ENCODE measurements around the gene MAP3K13.

The MAP3K13 gene

DNA sequence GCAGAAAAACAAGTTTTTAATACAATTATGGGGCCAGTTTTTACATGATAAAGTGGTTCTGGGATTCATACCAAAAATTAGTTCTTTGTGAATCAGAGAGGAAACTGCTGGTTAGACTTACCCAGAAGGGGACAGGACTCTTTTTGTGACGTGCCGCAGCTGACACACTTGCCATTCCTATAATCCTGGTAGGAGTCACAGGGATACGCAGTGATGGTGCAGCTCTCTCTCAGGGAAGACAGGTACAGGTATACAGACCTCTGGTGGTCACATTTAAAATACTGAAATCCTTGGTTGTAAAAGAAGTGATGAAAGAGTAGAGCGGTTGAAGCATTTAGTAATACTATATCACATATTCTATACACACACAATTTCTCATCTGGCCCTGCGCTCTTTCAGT, 156.1 kb downstream of the MAP3K13 start:
- DNase-seq: no peak

DNA sequence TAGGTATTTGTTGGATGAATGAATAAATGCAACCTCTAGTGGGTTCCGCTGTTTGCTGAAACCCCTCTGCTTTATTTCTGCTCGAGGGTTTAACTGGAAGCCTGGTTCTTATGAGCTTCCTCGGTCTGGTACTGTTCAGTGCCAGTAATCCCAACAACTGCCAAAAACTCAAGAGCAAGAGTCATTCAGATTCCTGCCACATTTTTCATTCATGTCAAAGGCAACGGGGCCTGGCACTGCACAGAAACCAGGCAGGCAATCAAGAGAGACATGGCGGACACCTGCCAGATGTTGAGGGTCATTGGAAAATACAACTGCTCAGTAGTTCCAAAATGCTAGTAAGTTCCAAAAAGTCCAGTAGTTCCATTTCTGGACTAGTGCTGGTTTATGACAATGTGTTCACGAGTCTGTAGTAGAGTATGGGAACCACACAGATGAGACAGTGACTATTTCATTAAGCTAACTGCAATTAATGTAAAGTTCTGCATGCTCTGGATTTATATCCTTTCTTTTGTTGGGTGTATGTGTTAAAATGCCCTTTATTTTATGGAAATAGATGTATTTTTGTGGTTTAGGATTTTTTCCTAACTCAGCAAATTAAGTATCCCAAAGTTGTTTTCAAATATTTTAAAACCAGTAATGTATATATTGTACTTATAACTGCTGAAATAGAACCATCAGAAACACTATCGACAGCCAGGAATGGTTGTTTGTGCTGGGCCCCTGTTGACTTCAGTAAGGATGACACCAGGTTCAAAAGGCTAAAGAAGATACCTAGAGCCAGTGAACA, 158.6 kb downstream of the MAP3K13 start:
- no peak for DNase-seq

DNA sequence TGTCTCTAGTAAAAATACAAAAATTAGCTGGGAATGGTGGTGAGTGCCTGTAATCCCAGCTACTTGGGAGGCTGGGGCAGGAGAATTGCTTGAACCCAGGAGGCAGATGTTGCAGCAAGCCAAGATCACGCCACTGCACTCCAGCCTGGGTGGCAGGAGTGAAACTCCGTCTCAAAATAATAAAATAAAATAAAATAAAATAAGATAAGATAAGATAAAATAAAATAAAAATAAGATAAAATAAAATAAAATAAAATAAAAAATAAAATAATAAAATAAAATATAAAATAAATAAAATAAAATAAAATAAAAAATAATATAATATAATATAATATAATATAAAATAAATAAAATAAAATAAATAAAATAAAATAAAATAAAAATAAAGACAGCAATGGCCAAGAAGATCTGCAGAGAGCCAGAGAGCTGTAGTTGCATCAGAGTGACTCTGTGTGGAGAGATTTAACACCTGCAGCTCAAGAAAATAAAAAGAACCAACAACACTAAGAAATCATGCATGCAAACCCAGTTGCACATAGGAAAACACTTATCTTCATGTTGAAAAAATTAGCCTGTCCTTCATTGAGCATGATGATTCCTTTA, 163.5 kb downstream of the MAP3K13 start:
- no peak for DNase-seq

DNA sequence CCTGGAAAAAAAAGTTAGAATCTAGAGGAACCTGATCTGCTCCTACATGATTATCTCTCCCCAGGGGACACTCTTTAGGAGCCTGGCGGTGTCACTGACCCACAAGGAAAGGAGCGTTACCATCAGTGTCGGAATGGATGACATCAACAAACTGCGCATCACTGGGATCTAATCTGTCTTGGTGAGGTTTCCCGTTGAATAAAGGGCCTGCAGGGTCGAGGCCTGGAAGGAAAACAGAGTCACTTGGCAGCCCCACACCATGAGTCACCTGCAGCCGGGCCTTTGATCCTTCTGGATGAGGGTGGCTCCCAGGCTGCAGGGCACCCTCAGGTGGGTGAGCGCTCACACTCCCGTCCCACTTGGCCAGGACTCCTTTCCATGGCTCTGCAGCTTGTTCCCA, 164.4 kb downstream of the MAP3K13 start:
- DNase-seq: no peak

DNA sequence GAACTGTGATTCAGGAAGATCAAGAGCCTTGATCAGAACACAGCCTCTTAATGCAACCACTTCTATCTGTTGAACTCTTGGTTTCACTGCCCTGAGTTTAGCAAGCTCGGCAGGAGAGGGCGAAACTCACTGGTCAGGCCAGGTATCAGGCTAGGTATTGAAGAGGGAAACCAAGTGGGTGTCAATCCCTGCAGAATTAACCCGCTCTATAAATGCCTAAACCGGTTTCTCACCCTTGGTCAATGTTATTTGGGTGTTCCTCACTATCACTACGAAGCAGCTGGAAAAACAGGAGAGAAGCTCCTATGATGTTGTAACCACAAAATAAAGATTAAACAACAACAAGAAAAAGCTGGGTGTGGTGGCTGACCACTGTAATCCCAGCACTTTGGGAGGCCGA, 165.6 kb downstream of the MAP3K13 start:
- no peak for DNase-seq

DNA sequence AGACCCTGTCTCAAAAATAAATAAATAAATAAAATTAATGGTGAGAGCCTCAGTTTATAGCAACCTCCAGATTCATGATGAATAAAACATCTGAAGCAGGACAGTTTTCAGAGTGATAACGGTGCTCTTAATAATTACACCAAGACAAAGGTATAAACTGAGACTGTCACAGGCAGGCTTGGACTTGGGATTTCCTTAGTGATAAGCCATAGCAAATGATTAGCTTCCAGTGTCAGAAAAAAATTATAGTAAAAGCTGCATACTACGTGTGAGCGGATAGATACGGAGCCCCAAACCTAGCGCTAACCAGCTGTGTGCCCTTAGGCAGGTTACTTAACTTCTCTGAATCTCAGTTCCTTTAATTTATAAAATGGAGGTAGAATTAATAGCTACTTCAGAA, 167.9 kb downstream of the MAP3K13 start:
- DNase-seq: no peak

DNA sequence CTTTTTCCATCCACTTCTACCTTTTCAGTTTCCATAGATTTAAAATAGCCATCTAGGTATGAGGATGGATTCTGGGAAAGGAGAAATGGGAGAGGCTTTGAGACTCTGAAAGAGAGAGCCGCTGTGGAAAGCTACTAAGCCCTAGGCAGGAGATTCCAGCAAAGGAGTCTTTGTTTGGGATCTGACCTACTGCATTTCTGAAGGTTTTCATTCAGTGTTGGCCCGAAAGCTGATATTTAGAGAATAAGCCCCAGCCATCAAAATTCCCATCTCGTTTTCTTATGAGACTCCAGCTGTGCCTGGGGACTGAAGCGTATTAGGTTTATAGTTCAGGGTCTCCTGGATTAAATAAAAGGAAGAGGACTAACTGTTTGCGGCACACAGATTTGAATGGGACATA, 170.0 kb downstream of the MAP3K13 start:
- DNase-seq: no peak

DNA sequence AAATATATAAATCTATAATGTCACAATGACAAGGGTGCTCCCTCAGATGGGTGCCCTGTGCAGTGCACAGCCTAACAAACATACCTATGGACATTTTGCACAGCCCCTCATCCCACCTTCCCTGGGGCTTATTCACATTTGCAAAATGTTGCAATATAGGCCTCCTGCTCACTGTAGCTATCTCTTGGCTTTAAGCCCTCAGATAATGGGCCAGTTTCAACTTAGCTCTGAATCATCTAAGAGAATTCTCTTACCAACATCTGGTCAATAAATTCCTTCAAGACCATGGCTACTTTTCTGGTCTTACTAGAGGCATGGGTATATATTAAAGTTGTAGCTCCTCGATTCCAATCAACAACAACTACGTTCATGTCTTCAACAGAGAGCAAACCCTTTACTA, 171.6 kb downstream of the MAP3K13 start:
- no peak for DNase-seq

DNA sequence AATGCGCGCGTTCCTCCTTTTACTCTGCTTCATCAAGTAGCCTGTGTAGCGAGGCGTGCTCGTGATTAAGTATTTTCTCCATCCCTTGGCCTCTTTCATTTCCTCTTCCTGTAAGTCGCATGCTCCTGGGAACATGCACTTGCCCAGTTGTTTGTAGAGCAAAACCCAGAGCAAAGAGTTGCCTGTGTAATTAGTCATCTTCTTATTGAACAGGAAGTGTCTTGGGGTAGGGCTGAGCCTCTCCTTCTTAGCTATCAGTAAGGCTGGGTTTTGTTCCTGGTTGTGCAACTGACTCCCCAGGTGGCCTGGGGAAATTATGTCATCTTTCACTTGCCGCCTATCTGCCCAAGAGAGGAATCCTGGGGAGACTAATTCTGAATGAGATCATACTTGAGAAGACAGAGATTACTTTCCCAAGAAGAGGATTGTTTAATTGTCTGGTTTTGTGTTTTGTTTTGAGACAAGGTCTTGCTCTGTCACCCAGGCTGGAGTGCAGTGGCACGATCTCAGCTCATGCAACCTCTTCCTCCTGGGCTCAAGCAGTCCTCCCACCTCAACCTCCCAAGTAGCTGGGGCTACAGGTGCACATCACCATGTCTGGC, 174.5 kb downstream of the MAP3K13 start:
- peak; percentile 96 for DNase-seq
